H9 (cell line): ENCODE results near the gene SLC2A2. TPM values are rescaled to one million over a fixed set of nuclear protein-coding genes. Genes with fewer than 3 reads are reported as not detected.

ENCODE experiments used
- DNase-seq: peaks from one replicate; pipeline ENCODE4 v3.0.0-alpha.2; 2017
- H2AFZ ChIP-seq: one replicate; pipeline ENCODE4 v1.6.1; 2013; ENCODE audit warnings: mild to moderate bottlenecking, low read length, control low read depth, moderate library complexity
- H2AK5ac ChIP-seq: 2 replicates; pipeline ENCODE4 v1.6.1; 2013; ENCODE audit warnings: low read length, control low read depth, mixed read lengths; ENCODE audit not compliant: insufficient read length
- H2BK120ac ChIP-seq: one replicate; pipeline ENCODE4 v1.6.1; 2013; ENCODE audit warnings: low read depth, mild to moderate bottlenecking, low read length, control low read depth, inconsistent platforms; ENCODE audit not compliant: poor library complexity, severe bottlenecking
- H2BK12ac ChIP-seq: 2 replicates; pipeline ENCODE4 v1.6.1; 2013; ENCODE audit warnings: low read length, control low read depth, mixed read lengths, low read depth; ENCODE audit not compliant: insufficient read length
- H2BK15ac ChIP-seq: 2 replicates; pipeline ENCODE4 v1.6.1; 2013; ENCODE audit warnings: low read depth, low read length, control low read depth
- H2BK20ac ChIP-seq: one replicate; pipeline ENCODE4 v1.6.1; 2013; ENCODE audit warnings: low read depth, mild to moderate bottlenecking, low read length, control low read depth, inconsistent platforms; ENCODE audit not compliant: poor library complexity, severe bottlenecking
- H2BK5ac ChIP-seq: 2 replicates; pipeline ENCODE4 v1.6.1; 2013; ENCODE audit warnings: low read length, control low read depth, mixed read lengths; ENCODE audit not compliant: insufficient read length
- H3K14ac ChIP-seq: 2 replicates; pipeline ENCODE4 v1.6.1; 2013; ENCODE audit warnings: low read length, control low read depth; ENCODE audit not compliant: insufficient read depth
- H3K18ac ChIP-seq: 2 replicates; pipeline ENCODE4 v1.6.1; 2013; ENCODE audit warnings: low read depth, mild to moderate bottlenecking, mixed read lengths, low read length, control low read depth; ENCODE audit not compliant: insufficient read length
- H3K23ac ChIP-seq: 2 replicates; pipeline ENCODE4 v1.6.1; 2013; ENCODE audit warnings: low read length, control low read depth, mixed read lengths, low read depth; ENCODE audit not compliant: insufficient read length
- H3K23me2 ChIP-seq: 2 replicates; pipeline ENCODE4 v1.6.1; 2013; ENCODE audit warnings: low read depth, mild to moderate bottlenecking, mixed read lengths, low read length, control low read depth; ENCODE audit not compliant: insufficient read length, poor library complexity, severe bottlenecking
- H3K27ac ChIP-seq: 2 replicates; pipeline ENCODE4 v1.5.1; 2013; ENCODE audit warnings: low read length, control low read depth, mixed read lengths, low read depth; ENCODE audit not compliant: insufficient read length
- H3K27me3 ChIP-seq: 2 replicates; pipeline ENCODE4 v1.6.1; 2013; ENCODE audit warnings: low read length, control low read depth, inconsistent platforms; ENCODE audit not compliant: insufficient read depth
- H3K4ac ChIP-seq: 2 replicates; pipeline ENCODE4 v1.6.1; 2013; ENCODE audit warnings: low read depth, mild to moderate bottlenecking, control low read depth, inconsistent platforms, low read length, moderate library complexity
- H3K4me1 ChIP-seq: 2 replicates; pipeline ENCODE4 v1.6.1; 2013; ENCODE audit warnings: low read length, control low read depth, inconsistent platforms; ENCODE audit not compliant: insufficient read depth
- H3K4me2 ChIP-seq: 2 replicates; pipeline ENCODE4 v1.6.1; 2013; ENCODE audit warnings: low read length, control low read depth, mixed read lengths; ENCODE audit not compliant: insufficient read length, insufficient read depth
- H3K56ac ChIP-seq: 2 replicates; pipeline ENCODE4 v1.6.1; 2013; ENCODE audit warnings: low read depth, mild to moderate bottlenecking, mixed read lengths, low read length, control low read depth; ENCODE audit not compliant: insufficient read length
- H3K79me1 ChIP-seq: 2 replicates; pipeline ENCODE4 v1.6.1; 2013; ENCODE audit warnings: low read depth, mild to moderate bottlenecking, moderate library complexity, low read length, control low read depth, inconsistent platforms; ENCODE audit not compliant: insufficient read depth, poor library complexity, severe bottlenecking
- H3K79me2 ChIP-seq: 2 replicates; pipeline ENCODE4 v1.6.1; 2013; ENCODE audit warnings: low read length, control low read depth, inconsistent platforms; ENCODE audit not compliant: insufficient read depth
- H3K9ac ChIP-seq: 2 replicates; pipeline ENCODE4 v1.6.1; 2013; ENCODE audit warnings: low read length, control low read depth, mixed read lengths; ENCODE audit not compliant: insufficient read length; ENCODE audit errors: extremely low read depth
- H3K9me3 ChIP-seq: one replicate; pipeline ENCODE4 v1.6.1; 2013; ENCODE audit warnings: low read depth, low read length, inconsistent platforms; ENCODE audit not compliant: control insufficient read depth
- H3T11ph ChIP-seq: one replicate; pipeline ENCODE4 v1.6.1; 2013; ENCODE audit warnings: mild to moderate bottlenecking, low read length, control low read depth, inconsistent platforms
- H4K20me1 ChIP-seq: one replicate; pipeline ENCODE4 v1.6.1; 2013; ENCODE audit not compliant: control insufficient read depth, insufficient read length, insufficient read depth
- H4K5ac ChIP-seq: 2 replicates; pipeline ENCODE4 v1.6.1; 2013; ENCODE audit warnings: low read depth, mild to moderate bottlenecking, mixed read lengths, low read length, control low read depth; ENCODE audit not compliant: insufficient read length
- H4K8ac ChIP-seq: replicated peaks from 2 replicates; pipeline ENCODE4 v1.6.1; 2013; ENCODE audit warnings: low read length, control low read depth, mixed read lengths, low read depth; ENCODE audit not compliant: insufficient read length
- H4K91ac ChIP-seq: 2 replicates; pipeline ENCODE4 v1.6.1; 2013; ENCODE audit warnings: low read depth, mild to moderate bottlenecking, moderate library complexity, mixed read lengths, low read length, control low read depth; ENCODE audit not compliant: insufficient read length
- H3K27ac Mint-ChIP-seq, 3 experiments: 2 replicates in 2 of 3; 3 replicates in 1 of 3; pipeline ENCODE4 v1.8.0; 2020 to 2021; ENCODE audit warnings: mixed read lengths in 3 of 3, mild to moderate bottlenecking in 1 of 3, moderate library complexity in 1 of 3
- H3K27me3 Mint-ChIP-seq: 2 replicates; pipeline ENCODE4 v1.8.0; 2021; ENCODE audit warnings: low read depth, mild to moderate bottlenecking, moderate library complexity, mixed read lengths
- H3K36me3 Mint-ChIP-seq, 3 experiments: 2 replicates in 2 of 3; 3 replicates in 1 of 3; pipeline ENCODE4 v1.8.0; 2020 to 2021; ENCODE audit warnings: low read depth in 3 of 3, mixed read lengths in 3 of 3; ENCODE audit not compliant: insufficient read depth in 1 of 3
- H3K4me1 Mint-ChIP-seq, 2 experiments: 2 replicates each; pipeline ENCODE4 v1.8.0; 2020; ENCODE audit warnings: mixed read lengths in 2 of 2
- H3K4me3 Mint-ChIP-seq, 2 experiments: 2 replicates in 1 of 2; 3 replicates in 1 of 2; pipeline ENCODE4 v1.8.0; 2020 to 2021; ENCODE audit warnings: mild to moderate bottlenecking in 2 of 2, mixed read lengths in 2 of 2, moderate library complexity in 1 of 2
- H3K9me3 Mint-ChIP-seq, 2 experiments: 2 replicates in 1 of 2; 3 replicates in 1 of 2; pipeline ENCODE4 v1.8.0; 2020; ENCODE audit warnings: mild to moderate bottlenecking in 2 of 2, mixed read lengths in 2 of 2, moderate library complexity in 1 of 2
- WGBS: extraction: QIAGEN DNeasy Blood & Tissue Kit; methylation state at CpG from one replicate; pipeline ENCODE4 v1.1.7; 2013; ENCODE audit warnings: missing lambda C conversion rate, low lambda C conversion rate, mixed read lengths; ENCODE audit not compliant: insufficient read length; ENCODE audit errors: extremely low coverage; 5-methylcytosine and 5-hydroxymethylcytosine counted together
- total RNA-seq: library from RNA; stranded (reverse); gene quantifications from 2 replicates; pipeline ENCODE4 v1.2.1, GENCODE V29; 2021
- TF ChIP-seq, protein P1 (sequence below): fragments of 200-600 bp; sonication (generic); conservative IDR thresholded peaks from 3 replicates; pipeline ENCODE4 v1.8.0; 2021; ENCODE audit warnings: antibody characterized with exemption, mild to moderate bottlenecking

SLC2A2 gene
- total RNA-seq, 1 experiment from 2014 or later, result not detected

GRCh38 chr3:171001957-171002694, 24.4 kb downstream of the SLC2A2 start:
- H3K9me3 Mint-ChIP-seq, result no peaks in the 10 kb centered on the region
- no peak overlapping the region for H2BK20ac ChIP-seq
- H3K27me3 ChIP-seq, result no peaks in the 10 kb centered on the region
- no peaks in the 10 kb centered on the region for H3K79me1 ChIP-seq
- H3K4ac ChIP-seq, result no peak overlapping the region
- no peak overlapping the region for H4K8ac ChIP-seq
- no peaks in the 10 kb centered on the region for H3K36me3 Mint-ChIP-seq
- H3K4me1 ChIP-seq, result no peaks in the 10 kb centered on the region
- H3K4me2 ChIP-seq, result no peak overlapping the region
- H3K27ac Mint-ChIP-seq, result no peak overlapping the region
- H3K4me3 Mint-ChIP-seq, result no peak overlapping the region
- no peak overlapping the region for H2BK15ac ChIP-seq
- H3K9ac ChIP-seq, result no peak overlapping the region
- no peaks in the 10 kb centered on the region for H3K23me2 ChIP-seq
- no peak overlapping the region for H3K27ac ChIP-seq
- no peaks in the 10 kb centered on the region for H4K20me1 ChIP-seq
- no peak overlapping the region for H3K18ac ChIP-seq
- no peak overlapping the region for H2BK5ac ChIP-seq
- no peaks in the 10 kb centered on the region for H3K9me3 ChIP-seq
- no peak overlapping the region for H2AFZ ChIP-seq
- whole genome bisulfite sequencing, result no CpG with 5 or more reads among the region's 5 CpGs
- DNase-seq, result no peak
- H3K23ac ChIP-seq, result no peak overlapping the region
- H2AK5ac ChIP-seq, result no peak overlapping the region
- no peak overlapping the region for H4K5ac ChIP-seq
- H3K56ac ChIP-seq, result no peak overlapping the region
- no peak overlapping the region for H3T11ph ChIP-seq
- H3K4me1 Mint-ChIP-seq, result no peaks in the 10 kb centered on the region
- no peaks in the 10 kb centered on the region for H3K79me2 ChIP-seq
- no peak overlapping the region for H3K14ac ChIP-seq
- H3K27me3 Mint-ChIP-seq, result no peaks in the 10 kb centered on the region; the same call in 1 of the 2 replicates
- H2BK12ac ChIP-seq, result no peak overlapping the region
- TF ChIP-seq, protein P1, sequence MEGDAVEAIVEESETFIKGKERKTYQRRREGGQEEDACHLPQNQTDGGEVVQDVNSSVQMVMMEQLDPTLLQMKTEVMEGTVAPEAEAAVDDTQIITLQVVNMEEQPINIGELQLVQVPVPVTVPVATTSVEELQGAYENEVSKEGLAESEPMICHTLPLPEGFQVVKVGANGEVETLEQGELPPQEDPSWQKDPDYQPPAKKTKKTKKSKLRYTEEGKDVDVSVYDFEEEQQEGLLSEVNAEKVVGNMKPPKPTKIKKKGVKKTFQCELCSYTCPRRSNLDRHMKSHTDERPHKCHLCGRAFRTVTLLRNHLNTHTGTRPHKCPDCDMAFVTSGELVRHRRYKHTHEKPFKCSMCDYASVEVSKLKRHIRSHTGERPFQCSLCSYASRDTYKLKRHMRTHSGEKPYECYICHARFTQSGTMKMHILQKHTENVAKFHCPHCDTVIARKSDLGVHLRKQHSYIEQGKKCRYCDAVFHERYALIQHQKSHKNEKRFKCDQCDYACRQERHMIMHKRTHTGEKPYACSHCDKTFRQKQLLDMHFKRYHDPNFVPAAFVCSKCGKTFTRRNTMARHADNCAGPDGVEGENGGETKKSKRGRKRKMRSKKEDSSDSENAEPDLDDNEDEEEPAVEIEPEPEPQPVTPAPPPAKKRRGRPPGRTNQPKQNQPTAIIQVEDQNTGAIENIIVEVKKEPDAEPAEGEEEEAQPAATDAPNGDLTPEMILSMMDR, result no peak
- no peak overlapping the region for H2BK120ac ChIP-seq
- no peak overlapping the region for H4K91ac ChIP-seq
